Lung (tissue), 12 donors: ENCODE results near the gene METTL4. TPM values are rescaled to one million over a fixed set of nuclear protein-coding genes. Genes with fewer than 3 reads are reported as not detected.

Experiments
- ATAC-seq: fragments of 200-7000 bp; cut with Tn5 transposase; one replicate; pipeline ENCODE4 v1.9.1; 2020; ENCODE audit warnings: moderate number of reproducible peaks; ENCODE audit not compliant: insufficient read depth, low FRiP score
- DNase-seq, 3 donors: peaks; one replicate each; pipeline ENCODE4 v3.0.0-alpha.2; 2013 to 2017
- H3K27ac ChIP-seq, 2 donors: one replicate each; pipeline ENCODE4 v1.5.1; 2013; ENCODE audit warnings: mild to moderate bottlenecking in 2 of 2, moderate library complexity in 2 of 2, control low read depth in 1 of 2, inconsistent platforms in 1 of 2, low read depth in 1 of 2, low read length in 1 of 2
- H3K27me3 ChIP-seq, 3 donors: one replicate each; pipeline ENCODE4 v1.5.1; 2013; ENCODE audit warnings: low read length in 2 of 3; ENCODE audit not compliant: control insufficient read depth in 3 of 3, insufficient read depth in 3 of 3
- H3K36me3 ChIP-seq, 4 donors: one replicate each; pipeline ENCODE4 v1.5.1; 2013; ENCODE audit warnings: low read length in 4 of 4, mild to moderate bottlenecking in 1 of 4, moderate library complexity in 1 of 4; ENCODE audit not compliant: control insufficient read depth in 4 of 4, insufficient read depth in 4 of 4
- H3K4me1 ChIP-seq, 5 donors: one replicate each; pipeline ENCODE4 v1.5.1; 2013; ENCODE audit warnings: low read length in 5 of 5, mild to moderate bottlenecking in 2 of 5, moderate library complexity in 1 of 5; ENCODE audit not compliant: control insufficient read depth in 5 of 5, insufficient read depth in 5 of 5
- H3K4me3 ChIP-seq: one replicate; pipeline ENCODE4 v1.5.1; 2013; ENCODE audit warnings: mild to moderate bottlenecking, control low read depth, moderate library complexity
- H3K9ac ChIP-seq, 2 donors: one replicate each; pipeline ENCODE4 v1.5.1; 2013; ENCODE audit warnings: low read length in 2 of 2, control low read depth in 1 of 2; ENCODE audit not compliant: insufficient read depth in 1 of 2
- H3K9me3 ChIP-seq, 4 donors: one replicate each; pipeline ENCODE4 v1.5.1; 2013; ENCODE audit warnings: low read length in 3 of 4, mild to moderate bottlenecking in 1 of 4, moderate library complexity in 1 of 4; ENCODE audit not compliant: control insufficient read depth in 4 of 4, insufficient read depth in 3 of 4
- CTCF ChIP-seq: IDR thresholded peaks from 2 replicates; pipeline ENCODE4 v1.5.1; 2012; ENCODE audit warnings: mild to moderate bottlenecking; ENCODE audit errors: control extremely low read depth, extremely low read depth
- WGBS, 2 donors: extraction: QIAGEN DNeasy Blood & Tissue Kit; methylation state at CpG; one replicate each; pipeline ENCODE4 v1.1.7; 2013; 5-methylcytosine and 5-hydroxymethylcytosine counted together
- polyA plus RNA-seq, 2 donors: library from polyadenylated mRNA; stranded (reverse); fragments of 200-250 nt; gene quantifications; one replicate each; pipeline ENCODE4 v1.2.1, GENCODE V29; 2013
- total RNA-seq, 2 donors: library from RNA; depleted of rRNA in 1 of 2; stranded (reverse); fragments of >200 nt in 1 of 2; gene quantifications; one replicate each; pipeline ENCODE4 v1.2.1, GENCODE V29; 2014 to 2021
- donor health status: control.
- donor health status: control.
- donor health status: Bipolar disorder and iron deficiency.
- donor health status: healthy.
- donor health status: DM: yes; HTN: yes; CAD: no.

Gene METTL4
- total and polyA plus RNA-seq, 4 donors = 5.3 to 19.3 (median 8.1) TPM

- Histone ChIP-seq H3K27ac (no peak overlapping the region), H3K4me3 (no peak overlapping the region), H3K27me3 (no peaks in the 10 kb centered on the region), H3K9ac (no peak overlapping the region), H3K9me3 (no peaks in the 10 kb centered on the region), H3K36me3 (peaks cover 0 to 13% (median 3%) of the 10 kb centered on the region in 4 donors), H3K4me1 (no peaks in the 10 kb centered on the region)
- no peak for TF ChIP-seq CTCF
- ATAC-seq (no peak), DNase-seq (no peak)
- WGBS, 2 donors = 88 to 92% methylated on average over 5 of the region's 5 CpGs
Observed at GRCh38 chr18:2588666-2589344, 17.5 kb upstream of the METTL4 start.

- Histone ChIP-seq H3K4me1 (no peaks in the 10 kb centered on the region), H3K4me3 (no peak overlapping the region), H3K27ac (no peak overlapping the region), H3K9me3 (no peaks in the 10 kb centered on the region), H3K27me3 (no peaks in the 10 kb centered on the region), H3K9ac (no peak overlapping the region), H3K36me3 (peaks cover 0 to 12% (median 3%) of the 10 kb centered on the region in 4 donors)
- TF ChIP-seq CTCF = no peak
- DNase-seq (no peak), ATAC-seq (no peak)
- 94 to 96% methylated on average over 3 of the region's 3 CpGs for WGBS, 2 donors
Observed at GRCh38 chr18:2587788-2588187, 16.5 kb upstream of the METTL4 start.

- no peaks in the 10 kb centered on the region for H3K36me3 ChIP-seq
- ATAC-seq (no peak), DNase-seq (peak in 1 of 3 donors; percentile 7)
- WGBS, 2 donors = 68 to 71% methylated on average over 2 of the region's 2 CpGs
- no peaks in the 10 kb centered on the region for H3K27me3 ChIP-seq
- no peak overlapping the region for H3K4me3 ChIP-seq
- H3K9me3 ChIP-seq = no peaks in the 10 kb centered on the region
- TF ChIP-seq CTCF = no peak
- H3K4me1 ChIP-seq = peaks cover 0 to 38% (median 10%) of the 10 kb centered on the region in 5 donors
- H3K9ac ChIP-seq = peak overlapping the region in 1 of 2 donors; percentile 13
- H3K27ac ChIP-seq = no peak overlapping the region
Observed at GRCh38 chr18:2573408-2573807, 2.1 kb upstream of the METTL4 start.
